ENCODE results near the gene CYP2S1.
"Not testable (repeated sequence)": the region's sequence is repeated elsewhere in the genome, so short reads cannot be mapped to it uniquely, and the experiment has no call there.

DNA sequence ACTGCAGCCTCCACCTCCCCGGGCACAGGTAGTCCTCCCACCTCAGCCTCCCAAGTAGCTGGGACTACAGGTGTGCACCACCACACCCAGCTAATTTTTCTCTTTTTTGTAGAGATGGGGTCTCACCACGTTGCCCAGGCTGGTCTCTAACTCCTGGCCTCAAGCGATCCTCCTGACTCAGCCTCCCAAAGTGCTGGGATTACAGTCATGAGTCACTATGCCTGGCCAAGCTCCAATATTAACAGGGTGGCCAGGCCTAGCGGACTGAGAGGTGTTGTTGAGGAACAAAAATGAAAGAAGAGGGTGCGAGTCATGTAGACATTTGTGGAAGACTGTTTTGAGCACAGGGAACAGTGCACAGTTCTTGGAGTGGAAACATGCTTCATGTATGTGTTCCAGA is 36.3 kb downstream of the CYP2S1 start:
- TF ChIP-seq, protein P1, sequence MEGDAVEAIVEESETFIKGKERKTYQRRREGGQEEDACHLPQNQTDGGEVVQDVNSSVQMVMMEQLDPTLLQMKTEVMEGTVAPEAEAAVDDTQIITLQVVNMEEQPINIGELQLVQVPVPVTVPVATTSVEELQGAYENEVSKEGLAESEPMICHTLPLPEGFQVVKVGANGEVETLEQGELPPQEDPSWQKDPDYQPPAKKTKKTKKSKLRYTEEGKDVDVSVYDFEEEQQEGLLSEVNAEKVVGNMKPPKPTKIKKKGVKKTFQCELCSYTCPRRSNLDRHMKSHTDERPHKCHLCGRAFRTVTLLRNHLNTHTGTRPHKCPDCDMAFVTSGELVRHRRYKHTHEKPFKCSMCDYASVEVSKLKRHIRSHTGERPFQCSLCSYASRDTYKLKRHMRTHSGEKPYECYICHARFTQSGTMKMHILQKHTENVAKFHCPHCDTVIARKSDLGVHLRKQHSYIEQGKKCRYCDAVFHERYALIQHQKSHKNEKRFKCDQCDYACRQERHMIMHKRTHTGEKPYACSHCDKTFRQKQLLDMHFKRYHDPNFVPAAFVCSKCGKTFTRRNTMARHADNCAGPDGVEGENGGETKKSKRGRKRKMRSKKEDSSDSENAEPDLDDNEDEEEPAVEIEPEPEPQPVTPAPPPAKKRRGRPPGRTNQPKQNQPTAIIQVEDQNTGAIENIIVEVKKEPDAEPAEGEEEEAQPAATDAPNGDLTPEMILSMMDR (IDR thresholded peaks at IDR 0.05), result not testable (repeated sequence)
- not testable (repeated sequence) for TF ChIP-seq POLR2A (IDR thresholded peaks at IDR 0.05)
